Measurements from ENCODE around the gene MESP2.

The MESP2 gene

GRCh38 chr15:89761929-89762328 is 14.2 kb upstream of the MESP2 start:
- Histone ChIP-seq H3K27ac (no peak overlapping the region), H3K4me3 (no peak overlapping the region)
- TF ChIP-seq CTCF (IDR thresholded peaks at IDR 0.05), result no peak
- no peak for DNase-seq (ENCODE audit: low spot score)

GRCh38 chr15:89765694-89766093 is 10.4 kb upstream of the MESP2 start:
- no peak overlapping the region for H3K27ac ChIP-seq
- no peak for TF ChIP-seq CTCF (IDR thresholded peaks at IDR 0.05)
- no peak for DNase-seq (ENCODE audit: low spot score)

GRCh38 chr15:89766357-89767311 is 9.5 kb upstream of the MESP2 start:
- H3K27ac ChIP-seq, result no peak overlapping the region

More at GRCh38 chr15:89765694-89766093, 10.4 kb upstream of the MESP2 start:
- H3K4me3 ChIP-seq, result no peak overlapping the region

GRCh38 chr15:89767411-89767915 is 8.7 kb upstream of the MESP2 start:
- TF ChIP-seq CTCF (IDR thresholded peaks at IDR 0.05), result no peak
- Histone ChIP-seq H3K4me3 (no peak overlapping the region), H3K27ac (no peak overlapping the region)
- no peak for DNase-seq (ENCODE audit: low spot score)

More at GRCh38 chr15:89766357-89767311, 9.5 kb upstream of the MESP2 start:
- H3K4me3 ChIP-seq, result no peak overlapping the region
- TF ChIP-seq CTCF (IDR thresholded peaks at IDR 0.05), result no peak
- no peak for DNase-seq (ENCODE audit: low spot score)

- no peak for DNase-seq (ENCODE audit: low spot score)
- no peak for TF ChIP-seq CTCF (IDR thresholded peaks at IDR 0.05)
- no peak overlapping the region for H3K27ac ChIP-seq
- no peak overlapping the region for H3K4me3 ChIP-seq
Observed at GRCh38 chr15:89768071-89768500, 8.0 kb upstream of the MESP2 start.

- no peak for DNase-seq (ENCODE audit: low spot score)
Observed at GRCh38 chr15:89769366-89769765, 6.8 kb upstream of the MESP2 start.

More at GRCh38 chr15:89769366-89769765, 6.8 kb upstream of the MESP2 start:
- no peak overlapping the region for H3K27ac ChIP-seq
- TF ChIP-seq CTCF (IDR thresholded peaks at IDR 0.05), result no peak
- no peak overlapping the region for H3K4me3 ChIP-seq

Measured in coronary artery (tissue), 2 donors.